Smooth muscle cell (in vitro differentiated cells): ENCODE data around the gene HMG20B. TPM values are rescaled to one million over a fixed set of nuclear protein-coding genes. Genes with fewer than 3 reads are reported as not detected.
A peak's percentile ranks its signal among the peaks of the same experiment; 100 is the strongest.
"Not testable (repeated sequence)": the region's sequence is repeated elsewhere in the genome, so short reads cannot be mapped to it uniquely, and the experiment has no call there.

ENCODE experiments used
- DNase-seq: peaks from one replicate; lab custom pipeline; 2025; ENCODE audit not compliant: unreplicated experiment; lab: John Stamatoyannopoulos, UW
- H2AFZ ChIP-seq: fragments of 200-600 bp; sonication (generic); 2 replicates; pipeline ENCODE4 v1.6.0; 2016; ENCODE audit warnings: antibody characterized with exemption, low read depth, mild to moderate bottlenecking
- H3F3A ChIP-seq: fragments of 200-600 bp; sonication (generic); 2 replicates; pipeline ENCODE4 v1.6.0; 2017; ENCODE audit warnings: antibody characterized with exemption, low read depth
- H3K27ac ChIP-seq: fragments of 200-600 bp; sonication (generic); 2 replicates; pipeline ENCODE4 v1.5.1; 2016; ENCODE audit warnings: low read depth, mild to moderate bottlenecking
- H3K27me3 ChIP-seq: fragments of 200-600 bp; sonication (generic); 2 replicates; pipeline ENCODE4 v1.6.1; 2016; ENCODE audit warnings: low read depth, mild to moderate bottlenecking
- H3K36me3 ChIP-seq: fragments of 200-600 bp; sonication (generic); 2 replicates; pipeline ENCODE4 v1.5.1; 2016; ENCODE audit warnings: low read depth
- H3K4me1 ChIP-seq: fragments of 200-600 bp; sonication (generic); 2 replicates; pipeline ENCODE4 v1.5.1; 2016; ENCODE audit warnings: low read depth
- H3K4me2 ChIP-seq: fragments of 200-600 bp; sonication (generic); 2 replicates; pipeline ENCODE4 v1.6.0; 2016; ENCODE audit warnings: mild to moderate bottlenecking
- H3K4me3 ChIP-seq: fragments of 200-600 bp; sonication (generic); 2 replicates; pipeline ENCODE4 v1.5.1; 2016; ENCODE audit warnings: mild to moderate bottlenecking
- H3K79me2 ChIP-seq: fragments of 200-600 bp; sonication (generic); 2 replicates; pipeline ENCODE4 v1.6.0; 2016; ENCODE audit warnings: low read depth, mild to moderate bottlenecking
- H3K9ac ChIP-seq: fragments of 200-600 bp; sonication (generic); 2 replicates; pipeline ENCODE4 v1.6.0; 2016; ENCODE audit warnings: low read depth
- H3K9me3 ChIP-seq: fragments of 200-600 bp; sonication (generic); replicated peaks from 2 replicates; pipeline ENCODE4 v1.5.1; 2016; ENCODE audit warnings: low read depth
- H4K20me1 ChIP-seq: fragments of 200-600 bp; sonication (generic); 2 replicates; pipeline ENCODE4 v1.6.0; 2016; ENCODE audit warnings: low read depth
- WGBS: methylation state at CpG from one replicate; pipeline ENCODE4 v1.1.7; 2016; ENCODE audit warnings: low lambda C conversion rate; 5-methylcytosine and 5-hydroxymethylcytosine counted together
- polyA plus RNA-seq: library from polyadenylated mRNA; unstranded; fragments of >200 nt; fragmentation: Nextera tagmentation; extraction: Ambion mirVana; gene quantifications from 2 replicates; pipeline ENCODE4 v1.2.1, GENCODE V29; 2016
- total RNA-seq: library from RNA; depleted of rRNA; stranded (reverse); fragments of >200 nt; gene quantifications from 2 replicates; pipeline ENCODE4 v1.2.3, GENCODE V29; 2014
- TF ChIP-seq, protein P1 (sequence below): fragments of 200-600 bp; sonication (generic); IDR thresholded peaks from 2 replicates; pipeline ENCODE4 v1.5.1; 2017; ENCODE audit warnings: borderline replicate concordance, mild to moderate bottlenecking, antibody characterized with exemption; ENCODE audit not compliant: insufficient read depth, poor library complexity, severe bottlenecking

The HMG20B gene
- total and polyA plus RNA-seq, 2 experiments from 2014 or later: 109 to 120 TPM

- Histone ChIP-seq H3K36me3 (no peaks in the 10 kb centered on the region), H2AFZ (no peak overlapping the region), H3K4me1 (peaks cover 10% of the 10 kb centered on the region), H3K4me3 (no peak overlapping the region), H3K27ac (peak overlapping the region; percentile 84), H3K4me2 (peak overlapping the region; percentile 62), H3K79me2 (no peaks in the 10 kb centered on the region), H4K20me1 (peaks cover 28% of the 10 kb centered on the region), H3K9me3 (no peaks in the 10 kb centered on the region), H3F3A (peaks cover 32% of the 10 kb centered on the region), H3K9ac (no peak overlapping the region), H3K27me3 (peaks cover 9% of the 10 kb centered on the region)
- no peak for DNase-seq
- WGBS: 23% methylated on average over 11 of the region's 11 CpGs
- TF ChIP-seq, protein P1, sequence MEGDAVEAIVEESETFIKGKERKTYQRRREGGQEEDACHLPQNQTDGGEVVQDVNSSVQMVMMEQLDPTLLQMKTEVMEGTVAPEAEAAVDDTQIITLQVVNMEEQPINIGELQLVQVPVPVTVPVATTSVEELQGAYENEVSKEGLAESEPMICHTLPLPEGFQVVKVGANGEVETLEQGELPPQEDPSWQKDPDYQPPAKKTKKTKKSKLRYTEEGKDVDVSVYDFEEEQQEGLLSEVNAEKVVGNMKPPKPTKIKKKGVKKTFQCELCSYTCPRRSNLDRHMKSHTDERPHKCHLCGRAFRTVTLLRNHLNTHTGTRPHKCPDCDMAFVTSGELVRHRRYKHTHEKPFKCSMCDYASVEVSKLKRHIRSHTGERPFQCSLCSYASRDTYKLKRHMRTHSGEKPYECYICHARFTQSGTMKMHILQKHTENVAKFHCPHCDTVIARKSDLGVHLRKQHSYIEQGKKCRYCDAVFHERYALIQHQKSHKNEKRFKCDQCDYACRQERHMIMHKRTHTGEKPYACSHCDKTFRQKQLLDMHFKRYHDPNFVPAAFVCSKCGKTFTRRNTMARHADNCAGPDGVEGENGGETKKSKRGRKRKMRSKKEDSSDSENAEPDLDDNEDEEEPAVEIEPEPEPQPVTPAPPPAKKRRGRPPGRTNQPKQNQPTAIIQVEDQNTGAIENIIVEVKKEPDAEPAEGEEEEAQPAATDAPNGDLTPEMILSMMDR: no peak
Observed at GRCh38 chr19:3580156-3580934, 7.6 kb downstream of the HMG20B start.

DNA sequence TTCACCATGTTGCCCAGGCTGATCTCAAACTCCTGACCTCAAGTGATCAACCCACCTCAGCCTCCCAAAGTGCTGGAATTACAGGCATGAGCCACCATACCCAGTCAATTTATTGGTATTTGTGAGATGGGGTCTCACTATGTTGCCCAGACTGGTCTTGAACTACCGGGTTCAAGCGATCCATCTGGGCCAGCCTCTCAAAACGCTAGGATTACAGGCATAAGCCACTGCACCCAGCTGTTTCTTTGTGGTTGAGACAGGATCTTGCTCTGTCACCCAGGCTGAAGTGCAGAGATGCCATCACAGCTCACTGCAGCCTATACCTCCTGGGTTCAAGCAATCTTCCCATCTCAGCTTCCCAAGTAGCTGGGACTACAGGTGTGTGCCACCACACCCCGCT lies 9.0 kb downstream of the HMG20B start:
- Histone ChIP-seq H3K27me3 (peaks cover 18% of the 10 kb centered on the region), H4K20me1 (peaks cover 16% of the 10 kb centered on the region), H3F3A (peaks cover 25% of the 10 kb centered on the region)
- not testable (repeated sequence) for DNase-seq, H3K4me2 ChIP-seq, H3K27ac ChIP-seq, H3K79me2 ChIP-seq, H2AFZ ChIP-seq, H3K36me3 ChIP-seq, H3K9ac ChIP-seq, H3K4me3 ChIP-seq, H3K9me3 ChIP-seq, H3K4me1 ChIP-seq
- 87% methylated on average over 4 of the region's 4 CpGs for WGBS

DNA sequence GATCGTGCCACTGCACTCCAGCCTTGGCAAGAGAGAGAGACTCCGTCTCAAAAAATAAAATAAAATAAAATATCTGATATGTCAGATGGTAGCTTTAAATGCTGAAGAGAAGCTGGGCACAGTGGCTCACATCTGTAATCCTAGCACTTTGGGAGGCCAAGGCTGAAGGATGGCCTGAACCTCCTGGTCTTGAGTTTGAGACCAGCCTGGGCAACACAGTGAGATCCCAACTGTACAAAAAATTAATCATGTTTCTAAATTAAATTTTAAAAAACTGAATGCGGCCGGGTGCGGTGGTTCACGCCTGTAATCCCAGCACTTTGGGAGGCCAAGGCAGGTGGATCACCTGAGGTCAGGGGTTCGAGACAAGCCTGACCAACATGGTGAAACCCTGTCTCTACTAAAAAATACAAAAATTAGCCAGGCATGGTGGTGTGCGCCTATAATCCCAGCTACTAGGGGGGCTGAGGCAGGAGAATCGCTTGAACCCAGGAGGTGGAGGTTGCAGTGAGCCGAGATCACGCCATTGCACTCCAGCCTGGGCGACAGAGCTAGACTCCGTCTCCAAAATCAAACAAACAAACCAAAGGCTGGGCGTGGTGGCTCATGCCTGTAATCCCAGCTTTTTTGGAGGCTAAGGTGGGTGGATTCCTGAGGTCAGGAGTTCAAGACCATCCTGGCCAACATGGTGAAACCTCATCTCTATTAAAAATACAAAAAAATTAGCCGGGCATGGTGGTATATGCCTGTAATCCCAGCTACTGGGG lies 11.5 kb downstream of the HMG20B start:
- Histone ChIP-seq H3K27me3 (peaks cover 18% of the 10 kb centered on the region), H3F3A (peaks cover 14% of the 10 kb centered on the region)
- not testable (repeated sequence) for H3K4me1 ChIP-seq, H3K4me2 ChIP-seq, H3K9ac ChIP-seq, H3K27ac ChIP-seq, H3K79me2 ChIP-seq, H3K36me3 ChIP-seq, H3K9me3 ChIP-seq, H2AFZ ChIP-seq, H4K20me1 ChIP-seq, DNase-seq, H3K4me3 ChIP-seq
- 92% methylated on average over 15 of the region's 15 CpGs for WGBS

DNA sequence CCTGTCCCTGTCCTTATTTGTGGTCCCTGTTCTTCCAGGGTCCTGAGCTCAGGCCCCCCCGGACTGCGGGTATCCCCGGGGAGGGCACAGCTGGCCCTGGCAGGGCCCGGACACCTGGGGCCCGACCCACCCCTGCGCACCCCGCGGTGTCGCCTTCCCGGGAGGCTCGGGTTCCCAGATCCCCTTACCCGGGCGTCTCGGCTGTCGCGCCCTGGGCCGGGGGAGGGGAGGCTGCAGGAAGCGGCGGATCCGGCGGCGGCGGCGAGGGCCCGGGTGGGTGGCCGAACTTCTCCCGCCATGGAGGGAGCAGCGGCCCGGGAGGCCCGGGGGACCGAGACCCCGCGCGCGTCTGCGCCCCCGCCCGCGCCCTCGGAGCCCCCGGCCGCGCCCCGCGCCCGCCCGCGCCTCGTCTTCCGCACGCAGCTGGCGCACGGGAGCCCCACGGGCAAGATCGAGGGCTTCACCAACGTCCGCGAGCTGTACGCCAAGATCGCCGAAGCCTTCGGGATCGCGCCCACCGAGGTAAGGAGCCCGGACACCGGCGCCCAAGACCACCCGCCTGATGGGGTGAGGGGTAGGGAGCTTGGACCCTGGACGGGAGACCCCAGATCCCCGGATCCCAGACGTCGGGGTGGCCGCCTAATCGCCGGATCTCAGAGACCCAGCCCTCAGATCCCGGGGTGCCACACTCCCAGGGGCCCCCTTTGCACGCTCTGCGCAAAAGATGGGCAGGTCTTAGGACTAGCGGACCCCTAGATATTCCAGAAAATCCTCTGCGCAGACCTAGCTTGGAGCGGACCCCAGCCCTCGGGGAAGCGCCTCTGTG lies 12.8 kb downstream of the HMG20B start, which contains the start of gene GIPC3:
TSS of gene GIPC3 (plus strand) at position 178 of the 826 bp plus-strand sequence. CDS start at position 298, 120 bp downstream.
- Histone ChIP-seq H2AFZ (peak within 1 kb of the TSS; percentile 62), H3K4me1 (peaks cover 4% of the 10 kb centered on the region), H3K4me2 (peak within 1 kb of the TSS; percentile 79), H3K79me2 (no peaks in the 10 kb centered on the region), H3K9me3 (no peaks in the 10 kb centered on the region), H3K36me3 (no peaks in the 10 kb centered on the region), H4K20me1 (no peaks in the 10 kb centered on the region), H3K9ac (no peak within 1 kb of the TSS), H3K4me3 (peak within 1 kb of the TSS; percentile 29), H3K27ac (no peak within 1 kb of the TSS), H3K27me3 (peaks cover 18% of the 10 kb centered on the region), H3F3A (peaks cover 4% of the 10 kb centered on the region)
- TF ChIP-seq, protein P1: no peak
- 20% methylated on average over 38 of the region's 84 CpGs for WGBS
- no peak for DNase-seq
